GM12874 (cell line): ENCODE data around the gene SRRT.

Experiments used
- TF ChIP-seq, protein P1 (sequence below): IDR thresholded peaks from 2 replicates; pipeline ENCODE4 v1.5.1; 2011; ENCODE audit warnings: low read depth, mild to moderate bottlenecking, control low read depth, low read length, moderate library complexity; ENCODE audit not compliant: insufficient read depth

The SRRT gene

DNA sequence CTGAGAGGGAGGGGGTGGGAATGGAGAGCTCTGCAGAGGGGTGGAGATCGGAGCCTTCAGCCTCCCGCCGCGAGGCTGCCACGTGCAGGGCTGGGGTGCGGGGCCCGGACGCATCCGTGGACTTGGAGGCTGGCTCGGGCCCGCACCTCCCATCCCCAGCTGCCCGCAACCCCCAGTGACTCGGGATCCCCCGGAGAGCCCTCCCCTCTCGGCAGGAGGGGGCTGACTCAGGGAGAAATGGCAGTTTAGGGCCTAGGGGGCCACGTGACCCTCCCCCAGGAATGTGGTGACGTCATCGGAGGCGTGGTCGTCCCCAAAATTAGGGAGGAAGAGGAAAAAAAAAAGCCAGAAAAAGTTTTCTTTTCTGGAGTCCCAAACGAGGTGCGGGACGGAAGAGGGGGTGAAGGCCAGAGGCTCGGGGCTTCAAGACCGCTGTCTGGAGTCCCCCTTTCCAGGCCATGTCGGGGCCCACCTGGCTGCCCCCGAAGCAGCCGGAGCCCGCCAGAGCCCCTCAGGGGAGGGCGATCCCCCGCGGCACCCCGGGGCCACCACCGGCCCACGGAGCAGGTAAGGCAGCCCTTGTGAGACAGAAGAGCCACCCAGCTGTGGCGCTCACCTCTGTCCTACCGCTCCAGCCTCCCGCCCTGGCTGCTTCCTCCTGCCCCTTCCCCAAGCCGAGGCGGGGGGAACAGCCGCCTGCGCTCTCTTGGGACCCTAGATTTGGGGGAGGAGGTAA, 7.7 kb upstream of the SRRT start, which contains the start of gene TRIP6:
TRIP6 (plus strand) TSS at position 348 of the 736 bp plus-strand sequence; CDS start at position 459, 111 bp downstream.
- TF ChIP-seq, protein P1, sequence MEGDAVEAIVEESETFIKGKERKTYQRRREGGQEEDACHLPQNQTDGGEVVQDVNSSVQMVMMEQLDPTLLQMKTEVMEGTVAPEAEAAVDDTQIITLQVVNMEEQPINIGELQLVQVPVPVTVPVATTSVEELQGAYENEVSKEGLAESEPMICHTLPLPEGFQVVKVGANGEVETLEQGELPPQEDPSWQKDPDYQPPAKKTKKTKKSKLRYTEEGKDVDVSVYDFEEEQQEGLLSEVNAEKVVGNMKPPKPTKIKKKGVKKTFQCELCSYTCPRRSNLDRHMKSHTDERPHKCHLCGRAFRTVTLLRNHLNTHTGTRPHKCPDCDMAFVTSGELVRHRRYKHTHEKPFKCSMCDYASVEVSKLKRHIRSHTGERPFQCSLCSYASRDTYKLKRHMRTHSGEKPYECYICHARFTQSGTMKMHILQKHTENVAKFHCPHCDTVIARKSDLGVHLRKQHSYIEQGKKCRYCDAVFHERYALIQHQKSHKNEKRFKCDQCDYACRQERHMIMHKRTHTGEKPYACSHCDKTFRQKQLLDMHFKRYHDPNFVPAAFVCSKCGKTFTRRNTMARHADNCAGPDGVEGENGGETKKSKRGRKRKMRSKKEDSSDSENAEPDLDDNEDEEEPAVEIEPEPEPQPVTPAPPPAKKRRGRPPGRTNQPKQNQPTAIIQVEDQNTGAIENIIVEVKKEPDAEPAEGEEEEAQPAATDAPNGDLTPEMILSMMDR, result no peak

DNA sequence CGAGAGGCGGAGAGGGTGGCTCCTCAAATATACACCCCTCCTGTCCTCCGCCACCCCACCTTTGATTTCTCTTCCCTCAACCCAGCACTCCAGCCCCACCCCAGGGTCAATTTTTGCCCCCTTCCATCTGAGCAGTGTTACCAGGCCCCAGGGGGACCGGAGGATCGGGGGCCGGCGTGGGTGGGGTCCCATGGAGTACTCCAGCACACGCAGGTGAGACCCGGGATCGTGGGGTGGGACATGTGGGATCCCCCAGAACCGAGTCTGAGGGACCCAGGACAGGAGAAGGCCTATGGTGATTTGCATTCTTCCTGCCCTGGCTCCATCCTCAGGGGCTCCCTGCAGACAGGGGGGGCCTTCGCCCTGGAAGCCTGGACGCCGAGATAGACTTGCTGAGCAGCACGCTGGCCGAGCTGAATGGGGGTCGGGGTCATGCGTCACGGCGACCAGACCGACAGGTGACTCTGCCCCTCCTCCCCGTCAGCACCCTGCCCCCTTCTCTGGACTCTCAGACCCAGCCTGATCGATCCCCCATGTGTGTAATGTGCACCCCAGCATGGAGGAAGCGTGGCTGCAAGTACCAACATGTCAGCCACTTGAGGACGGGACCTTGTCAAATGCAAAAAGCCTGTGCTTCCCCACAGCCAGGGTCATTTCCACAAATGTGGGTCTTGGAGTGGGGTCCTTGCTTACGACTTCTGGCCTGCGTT, 7.0 kb upstream of the SRRT start:
- TF ChIP-seq, protein P1, result no peak

DNA sequence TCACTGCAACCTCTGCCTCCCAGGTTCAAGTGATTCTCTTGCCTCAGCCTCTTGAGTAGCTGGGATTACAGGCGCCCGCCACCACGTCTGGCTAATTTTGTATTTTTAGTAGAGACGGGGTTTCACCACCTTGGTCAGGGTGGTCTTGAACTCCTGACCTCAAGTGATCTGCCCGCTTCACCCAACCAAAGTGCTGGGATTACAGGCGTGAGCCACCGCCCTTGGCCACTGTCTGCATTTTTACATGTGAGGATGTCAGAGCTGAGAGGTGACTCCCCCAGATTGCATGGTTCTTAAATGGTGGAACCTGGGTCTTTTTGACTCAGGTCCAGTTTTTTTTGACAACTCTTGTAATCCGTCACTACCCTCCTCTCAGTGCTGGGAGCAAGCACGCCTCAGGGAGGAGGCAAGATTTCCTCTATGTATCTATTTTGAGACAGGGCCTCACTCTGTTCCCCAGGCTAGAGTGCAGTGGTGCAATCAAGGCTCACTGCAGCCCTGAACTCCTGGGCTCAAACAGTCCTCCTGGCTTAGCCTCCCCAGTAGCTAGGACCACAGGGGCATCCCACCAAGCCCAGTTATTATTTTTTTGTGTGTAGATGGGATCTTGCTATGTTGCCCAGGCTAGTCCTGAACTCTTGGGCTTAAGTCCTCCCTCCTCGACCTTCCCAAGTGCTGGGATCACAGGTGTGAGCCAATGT, 1.2 kb upstream of the SRRT start:
- TF ChIP-seq, protein P1, result no peak

DNA sequence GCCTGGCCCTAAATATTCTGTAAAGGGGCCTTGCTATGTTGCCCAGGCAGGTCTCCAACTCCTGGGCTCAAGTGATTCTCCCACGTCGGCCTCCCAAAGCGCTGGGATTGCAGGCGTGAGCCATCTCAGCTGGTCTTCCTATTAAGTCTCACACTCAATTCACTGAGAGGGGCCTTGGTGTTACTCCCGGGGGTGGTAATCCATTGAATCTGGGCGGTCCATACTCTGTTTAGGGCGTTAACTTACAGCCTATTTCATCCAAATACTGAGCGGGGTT, 665 bp upstream of the SRRT start:
- TF ChIP-seq, protein P1, result no peak

DNA sequence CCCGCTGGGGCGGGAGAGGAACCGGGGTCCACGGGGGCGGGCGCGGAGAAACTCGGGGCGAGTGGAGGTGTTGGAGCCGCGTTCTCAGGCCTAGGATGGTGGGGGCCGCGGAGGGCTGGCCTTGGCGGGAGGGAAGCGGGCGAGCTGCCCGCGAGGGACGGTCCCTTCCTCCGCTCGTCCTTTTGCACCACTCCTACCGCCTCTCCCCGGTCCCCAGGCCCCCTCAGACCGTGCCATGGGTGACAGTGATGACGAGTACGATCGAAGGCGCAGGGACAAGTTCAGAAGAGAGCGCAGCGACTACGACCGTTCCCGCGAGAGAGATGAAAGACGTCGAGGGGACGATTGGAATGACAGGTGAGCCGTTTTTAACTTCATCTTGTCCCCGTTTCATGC, 451 bp downstream of the SRRT start:
- TF ChIP-seq, protein P1, result no peak

DNA sequence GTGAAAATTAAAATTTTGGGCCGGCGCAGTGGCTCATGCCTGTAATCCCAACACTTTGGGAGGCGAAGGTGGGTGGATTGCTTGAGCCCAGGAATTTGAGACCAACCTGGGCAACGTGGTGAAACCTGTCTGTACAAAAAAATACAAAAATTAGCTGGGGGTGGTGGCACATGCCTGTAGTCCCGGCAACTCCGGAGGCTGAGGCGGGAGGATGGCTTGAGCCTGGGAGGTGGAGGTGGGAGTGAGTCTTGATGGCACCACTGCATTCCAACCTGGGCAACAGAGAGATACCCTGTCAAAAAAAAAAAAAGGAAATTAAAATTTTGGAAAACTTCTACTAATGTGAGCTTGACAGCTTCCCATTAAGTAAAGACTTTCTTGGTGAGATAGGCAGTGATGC, 3.1 kb downstream of the SRRT start:
- TF ChIP-seq, protein P1, result no peak

DNA sequence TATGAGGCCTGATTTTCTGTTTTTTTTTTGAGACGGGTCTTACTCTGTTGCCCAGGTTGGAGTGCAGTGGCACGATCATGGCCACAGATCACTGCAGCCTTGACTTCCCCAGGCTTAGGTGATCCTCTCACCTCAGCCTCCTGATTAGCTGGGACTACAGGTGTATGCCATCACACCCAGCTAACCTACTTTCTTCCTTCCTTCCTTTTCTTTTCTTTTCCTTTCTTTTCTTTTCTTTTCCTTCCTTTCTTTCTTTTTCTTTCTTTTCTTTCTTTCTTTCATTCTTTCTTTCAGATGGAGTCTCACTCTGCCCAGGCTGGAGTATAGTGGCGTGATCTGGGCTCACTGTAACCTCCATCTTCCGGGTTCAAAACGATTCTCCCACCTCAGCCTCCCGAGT, 3.8 kb downstream of the SRRT start:
- TF ChIP-seq, protein P1, result no peak
